MM.1S (cell line): ENCODE results near the gene S100A16.

Experiments
- DNase-seq: peaks from one replicate; pipeline ENCODE4 v3.0.0-alpha.2; 2015
- H2AFZ ChIP-seq: fragments of 300-600 bp; sonication (generic); 2 replicates; pipeline ENCODE4 v1.6.0; 2016; ENCODE audit warnings: antibody characterized with exemption, low read length
- H3F3A ChIP-seq: fragments of 300-600 bp; sonication (generic); 2 replicates; pipeline ENCODE4 v1.6.1; 2016; ENCODE audit warnings: mild to moderate bottlenecking, antibody characterized with exemption, low read length, moderate library complexity, mixed read lengths; ENCODE audit not compliant: insufficient read depth
- H3K27ac ChIP-seq: fragments of 300-600 bp; sonication (generic); 2 replicates; pipeline ENCODE4 v1.5.1; 2016; ENCODE audit warnings: mild to moderate bottlenecking, low read length
- H3K27me3 ChIP-seq: fragments of 300-600 bp; sonication (generic); replicated peaks from 2 replicates; pipeline ENCODE4 v1.6.0; 2016; ENCODE audit warnings: low read length; ENCODE audit not compliant: insufficient read depth
- H3K36me3 ChIP-seq: fragments of 300-600 bp; sonication (generic); replicated peaks from 2 replicates; pipeline ENCODE4 v1.6.1; 2016; ENCODE audit warnings: mild to moderate bottlenecking, low read length, mixed read lengths; ENCODE audit not compliant: insufficient read depth
- H3K4me1 ChIP-seq: fragments of 300-600 bp; sonication (generic); 2 replicates; pipeline ENCODE4 v1.6.1; 2016; ENCODE audit warnings: low read length, mixed read lengths
- H3K4me2 ChIP-seq: fragments of 300-600 bp; sonication (generic); 2 replicates; pipeline ENCODE4 v1.6.0; 2016; ENCODE audit warnings: low read depth, low read length
- H3K4me3 ChIP-seq: fragments of 300-600 bp; sonication (generic); 2 replicates; pipeline ENCODE4 v1.5.1; 2016; ENCODE audit warnings: low read length, mixed read lengths
- H3K79me2 ChIP-seq: fragments of 300-600 bp; sonication (generic); 2 replicates; pipeline ENCODE4 v1.6.1; 2016; ENCODE audit warnings: mixed run types, low read length, mixed read lengths
- H3K9ac ChIP-seq: fragments of 300-600 bp; sonication (generic); 2 replicates; pipeline ENCODE4 v1.6.1; 2016; ENCODE audit warnings: low read length, mixed read lengths
- H3K9me2 ChIP-seq: fragments of 300-600 bp; sonication (generic); replicated peaks from 2 replicates; pipeline ENCODE4 v1.6.1; 2016; ENCODE audit warnings: mild to moderate bottlenecking, low read length, mixed read lengths; ENCODE audit not compliant: insufficient read depth
- H3K9me3 ChIP-seq: fragments of 300-600 bp; sonication (generic); replicated peaks from 2 replicates; pipeline ENCODE4 v1.6.1; 2016; ENCODE audit warnings: mild to moderate bottlenecking, low read length, mixed read lengths; ENCODE audit not compliant: insufficient read depth
- H4K20me1 ChIP-seq: fragments of 300-600 bp; sonication (generic); 2 replicates; pipeline ENCODE4 v1.6.1; 2016; ENCODE audit warnings: mild to moderate bottlenecking, low read length, moderate library complexity, mixed read lengths; ENCODE audit not compliant: insufficient read depth
- CTCF ChIP-seq: fragments of 300-600 bp; sonication (generic); IDR thresholded peaks from 2 replicates; pipeline ENCODE4 v1.5.1; 2016; ENCODE audit warnings: antibody characterized with exemption, low read length, mixed read lengths
- EZH2 ChIP-seq: fragments of 300-600 bp; sonication (generic); optimal IDR thresholded peaks from 2 replicates; pipeline ENCODE3; 2017; ENCODE audit warnings: low read depth, mild to moderate bottlenecking, antibody characterized with exemption, low read length, mixed read lengths
- EZH2phosphoT487 ChIP-seq: fragments of 300-600 bp; sonication (generic); IDR thresholded peaks from 2 replicates; pipeline ENCODE4 v1.6.1; 2018; ENCODE audit warnings: antibody characterized with exemption, low read length

S100A16 gene

GRCh38 chr1:153607381-153607780, 5.6 kb downstream of the S100A16 start:
- no peaks in the 10 kb centered on the region for H3F3A ChIP-seq
- H3K9me3 ChIP-seq: no peaks in the 10 kb centered on the region
- no peak overlapping the region for H3K9ac ChIP-seq
- TF ChIP-seq EZH2 (no peak), CTCF (no peak), EZH2phosphoT487 (no peak)
- no peak overlapping the region for H3K4me3 ChIP-seq
- H3K27me3 ChIP-seq: no peaks in the 10 kb centered on the region
- H3K9me2 ChIP-seq: no peaks in the 10 kb centered on the region
- H3K27ac ChIP-seq: no peak overlapping the region
- no peaks in the 10 kb centered on the region for H3K36me3 ChIP-seq
- no peaks in the 10 kb centered on the region for H3K79me2 ChIP-seq
- no peak for DNase-seq
- H4K20me1 ChIP-seq: no peaks in the 10 kb centered on the region
- H3K4me2 ChIP-seq: no peak overlapping the region
- no peaks in the 10 kb centered on the region for H3K4me1 ChIP-seq
- H2AFZ ChIP-seq: no peak overlapping the region

- Histone ChIP-seq H3K4me3 (no peak overlapping the region), H3K4me2 (no peak overlapping the region), H4K20me1 (no peaks in the 10 kb centered on the region), H3K27me3 (no peaks in the 10 kb centered on the region), H3K4me1 (no peaks in the 10 kb centered on the region), H3F3A (no peaks in the 10 kb centered on the region), H2AFZ (no peak overlapping the region), H3K9me2 (no peaks in the 10 kb centered on the region), H3K79me2 (no peaks in the 10 kb centered on the region), H3K9me3 (no peaks in the 10 kb centered on the region), H3K27ac (no peak overlapping the region), H3K9ac (no peak overlapping the region), H3K36me3 (no peaks in the 10 kb centered on the region)
- TF ChIP-seq EZH2phosphoT487: no peak
- no peak for DNase-seq
Measured at GRCh38 chr1:153606194-153606593, 6.7 kb downstream of the S100A16 start.

GRCh38 chr1:153602749-153603148, 10.2 kb downstream of the S100A16 start:
- Histone ChIP-seq H3K27me3 (no peaks in the 10 kb centered on the region), H3K4me2 (no peak overlapping the region), H3K4me3 (no peak overlapping the region), H3K9ac (no peak overlapping the region), H3K27ac (no peak overlapping the region), H3K79me2 (no peaks in the 10 kb centered on the region), H4K20me1 (no peaks in the 10 kb centered on the region), H3K36me3 (no peaks in the 10 kb centered on the region), H2AFZ (no peak overlapping the region), H3F3A (no peaks in the 10 kb centered on the region), H3K4me1 (peaks cover 8% of the 10 kb centered on the region), H3K9me3 (no peaks in the 10 kb centered on the region), H3K9me2 (no peaks in the 10 kb centered on the region)
- no peak for DNase-seq
- TF ChIP-seq EZH2 (no peak), EZH2phosphoT487 (no peak), CTCF (no peak)

GRCh38 chr1:153599847-153600246, 13.1 kb downstream of the S100A16 start:
- no peaks in the 10 kb centered on the region for H3K9me2 ChIP-seq
- DNase-seq: no peak
- H3K79me2 ChIP-seq: no peaks in the 10 kb centered on the region
- no peak overlapping the region for H3K4me2 ChIP-seq
- H3K27ac ChIP-seq: no peak overlapping the region
- peaks cover 8% of the 10 kb centered on the region for H3K4me1 ChIP-seq
- no peaks in the 10 kb centered on the region for H3F3A ChIP-seq
- no peak overlapping the region for H2AFZ ChIP-seq
- H3K27me3 ChIP-seq: no peaks in the 10 kb centered on the region
- H3K9me3 ChIP-seq: no peaks in the 10 kb centered on the region
- TF ChIP-seq CTCF: no peak
- no peak for TF ChIP-seq EZH2phosphoT487
- no peak for TF ChIP-seq EZH2
- H3K36me3 ChIP-seq: no peaks in the 10 kb centered on the region
- no peak overlapping the region for H3K9ac ChIP-seq
- no peak overlapping the region for H3K4me3 ChIP-seq
- no peaks in the 10 kb centered on the region for H4K20me1 ChIP-seq
